IPS-20b (cell line): ENCODE results near the gene OLA1.

ENCODE experiments used
- H3K27ac ChIP-seq: one replicate; pipeline ENCODE4 v1.5.1; 2013; ENCODE audit warnings: low read length
- H3K27me3 ChIP-seq: 2 replicates; pipeline ENCODE4 v1.6.1; 2013; ENCODE audit warnings: mild to moderate bottlenecking, low read length, inconsistent platforms; ENCODE audit not compliant: insufficient read depth
- H3K36me3 ChIP-seq: 2 replicates; pipeline ENCODE4 v1.6.1; 2013; ENCODE audit warnings: low read depth, mild to moderate bottlenecking, inconsistent platforms, low read length, moderate library complexity; ENCODE audit not compliant: insufficient read depth
- H3K4me1 ChIP-seq: 2 replicates; pipeline ENCODE4 v1.6.1; 2013; ENCODE audit warnings: mild to moderate bottlenecking, control low read depth, inconsistent platforms, low read length, moderate library complexity; ENCODE audit not compliant: insufficient read depth
- H3K4me3 ChIP-seq: 2 replicates; pipeline ENCODE4 v1.5.1; 2013; ENCODE audit warnings: mild to moderate bottlenecking, low read length, inconsistent platforms
- H3K9ac ChIP-seq: 2 replicates; pipeline ENCODE4 v1.6.1; 2013; ENCODE audit warnings: low read depth, mild to moderate bottlenecking, inconsistent platforms, low read length, moderate library complexity
- H3K9me3 ChIP-seq: 2 replicates; pipeline ENCODE4 v1.6.1; 2013; ENCODE audit warnings: mild to moderate bottlenecking, low read depth, low read length, inconsistent platforms; ENCODE audit not compliant: insufficient read depth

The OLA1 gene

GRCh38 chr2:174223388-174223787, 24.9 kb downstream of the OLA1 start:
- Histone ChIP-seq H3K36me3 (peaks cover 62% of the 10 kb centered on the region), H3K4me1 (peaks cover 2% of the 10 kb centered on the region; the same call in 1 of the 2 replicates), H3K4me3 (no peak overlapping the region), H3K27ac (no peak overlapping the region), H3K9me3 (no peaks in the 10 kb centered on the region), H3K9ac (no peak overlapping the region), H3K27me3 (no peaks in the 10 kb centered on the region)

DNA sequence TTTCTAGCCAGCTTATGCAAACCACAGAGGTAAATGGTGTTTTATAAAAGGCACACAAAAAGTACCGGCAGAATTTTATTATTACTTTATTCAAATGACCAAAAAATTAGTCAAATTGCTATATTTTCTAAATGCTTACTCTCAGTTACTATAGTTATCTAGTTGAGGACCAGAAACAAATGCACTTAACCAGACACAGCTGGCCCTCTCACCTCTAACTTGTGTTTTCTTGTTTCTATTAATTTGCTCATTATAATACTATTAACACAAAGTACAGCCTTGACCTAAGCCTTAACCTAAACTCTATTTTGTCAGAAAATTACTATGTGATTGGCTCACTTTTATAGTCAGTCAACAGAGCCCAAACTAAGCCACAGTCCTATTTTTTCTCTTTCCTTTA, 26.2 kb downstream of the OLA1 start:
- no peak overlapping the region for H3K4me3 ChIP-seq
- no peak overlapping the region for H3K9ac ChIP-seq
- H3K27ac ChIP-seq = no peak overlapping the region
- peaks cover 55% of the 10 kb centered on the region for H3K36me3 ChIP-seq
- peaks cover 12% of the 10 kb centered on the region; the same call in 1 of the 2 replicates for H3K4me1 ChIP-seq
- H3K27me3 ChIP-seq = no peaks in the 10 kb centered on the region
- no peaks in the 10 kb centered on the region for H3K9me3 ChIP-seq

DNA sequence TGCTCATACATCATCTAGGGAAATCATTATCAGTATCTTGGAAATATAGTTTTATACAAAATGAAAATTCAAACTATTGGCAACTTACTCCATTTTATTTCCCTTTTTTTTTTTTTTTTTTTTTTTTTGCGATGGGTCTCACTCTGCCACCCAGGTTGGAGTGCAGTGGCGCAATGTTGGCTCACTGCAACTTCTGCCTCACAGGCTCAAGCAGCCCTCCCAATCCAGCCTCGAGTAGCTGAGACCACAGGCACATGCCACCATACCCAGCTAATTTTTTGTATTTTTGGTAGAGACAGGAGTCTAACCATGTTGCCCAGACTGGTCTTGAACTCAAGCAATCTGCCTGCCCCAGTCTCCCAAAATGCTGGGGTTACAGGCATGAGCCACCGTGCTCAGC, 29.0 kb downstream of the OLA1 start:
- no peak overlapping the region for H3K27ac ChIP-seq
- no peaks in the 10 kb centered on the region for H3K9me3 ChIP-seq
- no peak overlapping the region for H3K9ac ChIP-seq
- H3K27me3 ChIP-seq = no peaks in the 10 kb centered on the region
- H3K4me1 ChIP-seq = peaks cover 12% of the 10 kb centered on the region; the same call in 1 of the 2 replicates
- H3K4me3 ChIP-seq = no peak overlapping the region
- peaks cover 34% of the 10 kb centered on the region for H3K36me3 ChIP-seq

GRCh38 chr2:174218773-174219172, 29.6 kb downstream of the OLA1 start:
- H3K4me3 ChIP-seq = no peak overlapping the region
- no peak overlapping the region for H3K27ac ChIP-seq
- H3K9ac ChIP-seq = no peak overlapping the region
- H3K4me1 ChIP-seq = peaks cover 12% of the 10 kb centered on the region; the same call in 1 of the 2 replicates
- no peaks in the 10 kb centered on the region for H3K27me3 ChIP-seq
- no peaks in the 10 kb centered on the region for H3K9me3 ChIP-seq
- peaks cover 28% of the 10 kb centered on the region for H3K36me3 ChIP-seq

DNA sequence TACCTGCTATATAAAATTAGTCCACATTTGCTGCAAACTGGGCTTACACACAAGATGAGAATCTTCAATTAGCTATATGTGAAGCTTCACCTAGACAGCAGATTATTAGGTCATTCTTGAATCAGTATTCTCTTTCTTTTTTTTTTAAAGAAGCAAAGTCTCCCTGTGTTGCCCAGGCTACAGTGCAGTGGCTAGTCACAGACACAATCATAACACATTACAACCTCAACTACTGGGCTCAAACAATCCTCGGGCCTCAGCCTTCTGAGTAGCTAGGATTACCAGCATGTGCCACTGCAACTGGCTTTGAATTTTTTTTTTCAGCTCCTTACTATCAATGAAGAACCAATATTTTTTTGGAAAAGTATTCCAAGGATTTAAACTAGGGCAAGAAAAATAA, 30.5 kb downstream of the OLA1 start:
- Histone ChIP-seq H3K4me3 (no peak overlapping the region), H3K9ac (peak overlapping the region; percentile 21; the same call in 1 of the 2 replicates), H3K4me1 (peaks cover 12% of the 10 kb centered on the region; the same call in 1 of the 2 replicates), H3K27ac (no peak overlapping the region), H3K36me3 (peaks cover 19% of the 10 kb centered on the region), H3K27me3 (no peaks in the 10 kb centered on the region), H3K9me3 (no peaks in the 10 kb centered on the region)

GRCh38 chr2:174211954-174212353, 36.4 kb downstream of the OLA1 start:
- Histone ChIP-seq H3K9me3 (no peaks in the 10 kb centered on the region), H3K27ac (no peak overlapping the region), H3K27me3 (no peaks in the 10 kb centered on the region), H3K4me1 (no peaks in the 10 kb centered on the region), H3K36me3 (no peaks in the 10 kb centered on the region), H3K4me3 (no peak overlapping the region), H3K9ac (no peak overlapping the region)

- Histone ChIP-seq H3K36me3 (no peaks in the 10 kb centered on the region), H3K9me3 (no peaks in the 10 kb centered on the region), H3K27me3 (no peaks in the 10 kb centered on the region), H3K9ac (no peak overlapping the region), H3K4me3 (no peak overlapping the region), H3K27ac (no peak overlapping the region), H3K4me1 (no peaks in the 10 kb centered on the region)
Observed at GRCh38 chr2:174210862-174211261, 37.5 kb downstream of the OLA1 start.

- no peak overlapping the region for H3K4me3 ChIP-seq
Observed at GRCh38 chr2:174209325-174209724, 39.0 kb downstream of the OLA1 start.

GRCh38 chr2:174208026-174208425, 40.3 kb downstream of the OLA1 start:
- H3K27me3 ChIP-seq = no peaks in the 10 kb centered on the region
- H3K9me3 ChIP-seq = no peaks in the 10 kb centered on the region
- H3K4me1 ChIP-seq = no peaks in the 10 kb centered on the region
- no peak overlapping the region for H3K9ac ChIP-seq
- H3K27ac ChIP-seq = no peak overlapping the region
- no peak overlapping the region for H3K4me3 ChIP-seq
- H3K36me3 ChIP-seq = no peaks in the 10 kb centered on the region

More at GRCh38 chr2:174209325-174209724, 39.0 kb downstream of the OLA1 start:
- no peaks in the 10 kb centered on the region for H3K4me1 ChIP-seq
- H3K9me3 ChIP-seq = no peaks in the 10 kb centered on the region
- no peak overlapping the region for H3K27ac ChIP-seq
- no peak overlapping the region for H3K9ac ChIP-seq
- H3K36me3 ChIP-seq = no peaks in the 10 kb centered on the region
- no peaks in the 10 kb centered on the region for H3K27me3 ChIP-seq

DNA sequence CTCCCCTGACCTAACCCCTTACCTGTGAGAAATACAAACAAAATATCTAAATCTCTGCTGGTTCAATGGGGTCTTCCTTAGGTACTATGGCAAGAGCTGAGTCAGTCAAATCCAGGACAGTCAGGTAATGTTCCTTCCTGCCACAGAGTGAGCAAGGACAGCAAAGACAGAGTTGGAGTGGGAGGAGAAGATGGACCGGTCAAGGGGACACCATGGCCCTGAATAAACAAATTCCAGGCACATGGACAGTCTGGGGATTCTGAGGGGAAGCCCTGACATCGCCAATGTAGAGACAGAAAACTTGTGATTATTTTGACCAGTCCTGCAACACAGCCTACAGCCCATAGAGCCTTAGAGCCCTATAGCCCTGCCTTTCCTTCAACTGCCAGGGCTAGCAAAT, 42.8 kb downstream of the OLA1 start:
- H3K9ac ChIP-seq = no peak overlapping the region
- no peak overlapping the region for H3K4me3 ChIP-seq
- no peak overlapping the region for H3K27ac ChIP-seq
- H3K4me1 ChIP-seq = no peaks in the 10 kb centered on the region
- H3K27me3 ChIP-seq = no peaks in the 10 kb centered on the region
- no peaks in the 10 kb centered on the region for H3K9me3 ChIP-seq
- H3K36me3 ChIP-seq = no peaks in the 10 kb centered on the region

DNA sequence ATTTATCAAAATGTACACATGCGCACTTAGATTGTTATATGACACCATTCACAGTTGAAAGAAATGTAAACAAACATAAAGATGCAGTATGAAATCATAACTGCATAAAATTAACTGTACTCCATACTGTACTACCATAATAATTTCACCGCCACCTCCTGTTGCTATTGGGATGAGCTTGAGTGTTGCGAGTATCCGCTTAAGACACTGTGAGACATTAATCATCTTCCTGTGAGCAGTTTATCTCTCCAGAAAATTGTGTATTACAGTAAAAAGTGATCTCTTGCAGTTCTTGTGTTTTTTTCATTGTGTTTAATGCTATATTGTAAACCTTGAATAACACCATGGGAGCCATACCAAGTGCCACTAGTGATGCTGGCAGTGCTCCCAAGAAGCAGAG, 46.1 kb downstream of the OLA1 start:
- H3K9me3 ChIP-seq = no peaks in the 10 kb centered on the region
- H3K4me3 ChIP-seq = no peak overlapping the region
- no peak overlapping the region for H3K27ac ChIP-seq
- H3K4me1 ChIP-seq = peaks cover 20% of the 10 kb centered on the region
- no peaks in the 10 kb centered on the region for H3K27me3 ChIP-seq
- H3K36me3 ChIP-seq = no peaks in the 10 kb centered on the region
- H3K9ac ChIP-seq = no peak overlapping the region

DNA sequence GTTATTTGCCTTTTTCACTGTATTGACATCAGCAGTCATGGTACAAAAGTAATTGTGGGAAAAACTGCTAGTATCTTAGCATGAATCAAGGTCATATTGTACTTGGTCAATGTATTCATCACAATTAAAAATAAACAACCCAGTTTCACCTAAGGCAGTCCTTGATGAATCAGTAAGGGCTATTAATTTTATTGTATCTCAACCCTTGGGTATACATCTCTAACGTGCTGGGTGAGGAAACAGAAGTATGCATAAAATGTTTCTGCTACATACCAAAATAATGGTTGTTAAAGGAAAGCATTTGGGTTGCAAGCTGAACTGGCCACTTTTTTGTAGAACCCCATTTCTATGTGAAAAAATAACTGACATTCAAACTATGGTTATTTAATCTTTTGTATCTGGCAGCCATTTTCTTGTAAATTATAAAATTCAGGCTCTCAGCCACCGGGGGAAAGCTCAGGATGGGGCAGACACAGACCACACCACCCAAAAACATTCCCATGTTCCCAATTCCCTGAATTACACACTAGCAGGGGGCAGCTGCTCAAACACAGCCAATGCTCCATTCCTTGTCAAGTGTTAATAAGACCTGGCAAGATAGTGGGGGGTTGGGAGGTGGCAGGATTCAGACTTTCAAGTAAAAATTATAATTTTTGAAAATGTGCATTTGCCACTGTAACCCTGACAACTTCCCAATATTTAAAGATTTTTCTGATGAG, 49.3 kb downstream of the OLA1 start:
- peaks cover 20% of the 10 kb centered on the region for H3K4me1 ChIP-seq
- no peaks in the 10 kb centered on the region for H3K9me3 ChIP-seq
- H3K27ac ChIP-seq = no peak overlapping the region
- H3K27me3 ChIP-seq = no peaks in the 10 kb centered on the region
- no peaks in the 10 kb centered on the region for H3K36me3 ChIP-seq
- H3K4me3 ChIP-seq = peak overlapping the region; percentile 35; the same call in 1 of the 2 replicates
- no peak overlapping the region for H3K9ac ChIP-seq
